HG03175 (cell line): ENCODE results near the gene SRSF2.
"Not testable (repeated sequence)": the region's sequence is repeated elsewhere in the genome, so short reads cannot be mapped to it uniquely, and the experiment has no call there.

Experiments
- ATAC-seq: cut with Tn5 transposase; IDR thresholded peaks from one replicate; pipeline ENCODE4 v1.9.1; 2021; ENCODE audit warnings: mild to moderate bottlenecking, moderate library complexity; ENCODE audit not compliant: unreplicated experiment

Gene SRSF2

GRCh38 chr17:76722279-76722678, 14.9 kb downstream of the SRSF2 start:
- no peak for ATAC-seq

GRCh38 chr17:76721463-76721862, 15.7 kb downstream of the SRSF2 start:
- no peak for ATAC-seq

- ATAC-seq, result no peak
Measured at GRCh38 chr17:76720941-76721340, 16.2 kb downstream of the SRSF2 start.

GRCh38 chr17:76720211-76720610, 16.9 kb downstream of the SRSF2 start:
- ATAC-seq, result no peak

GRCh38 chr17:76718516-76718915, 18.6 kb downstream of the SRSF2 start:
- ATAC-seq, result no peak

- ATAC-seq, result no peak
Measured at GRCh38 chr17:76716839-76717215, 20.3 kb downstream of the SRSF2 start.

- no peak for ATAC-seq
Measured at GRCh38 chr17:76716146-76716838, 20.8 kb downstream of the SRSF2 start.

- ATAC-seq, result no peak
Measured at GRCh38 chr17:76715496-76715830, 21.7 kb downstream of the SRSF2 start.

- no peak for ATAC-seq
Measured at GRCh38 chr17:76714822-76715495, 22.2 kb downstream of the SRSF2 start.

- no peak for ATAC-seq
Measured at GRCh38 chr17:76714336-76714735, 22.8 kb downstream of the SRSF2 start.

GRCh38 chr17:76713765-76714164, 23.4 kb downstream of the SRSF2 start:
- no peak for ATAC-seq

GRCh38 chr17:76712321-76712720, 24.8 kb downstream of the SRSF2 start:
- not testable (repeated sequence) for ATAC-seq

GRCh38 chr17:76710863-76711611, 26.1 kb downstream of the SRSF2 start, which contains the start of gene MXRA7:
Gene MXRA7, minus strand, starts transcription at chr17:76710965. Its CDS starts 19 bp downstream, at chr17:76710946.
- ATAC-seq, result no peak

GRCh38 chr17:76709951-76710862, 26.9 kb downstream of the SRSF2 start:
- ATAC-seq, result not testable (repeated sequence)

GRCh38 chr17:76709077-76709950, 27.8 kb downstream of the SRSF2 start:
- no peak for ATAC-seq

GRCh38 chr17:76707985-76708807, 28.9 kb downstream of the SRSF2 start:
- no peak for ATAC-seq

- ATAC-seq, result no peak
Measured at GRCh38 chr17:76706817-76707216, 30.3 kb downstream of the SRSF2 start.

- no peak for ATAC-seq
Measured at GRCh38 chr17:76704805-76705204, 32.3 kb downstream of the SRSF2 start.
